ENCODE results near the gene GHRL. TPM values are rescaled to one million over a fixed set of nuclear protein-coding genes. Genes with fewer than 3 reads are reported as not detected.
"Not testable (repeated sequence)": the region's sequence is repeated elsewhere in the genome, so short reads cannot be mapped to it uniquely, and the experiment has no call there.

Gene GHRL
- polyA plus RNA-seq, 4 donors: 2.7 to 3.9 (median 3.3) TPM

GRCh38 chr3:10278501-10278900, 14.2 kb downstream of the GHRL start:
- DNase-seq (ENCODE audit: low read depth in 4 of 4, low spot score in 2 of 4): no peak

GRCh38 chr3:10277115-10277625, 15.6 kb downstream of the GHRL start:
- DNase-seq (ENCODE audit: low read depth in 4 of 4, low spot score in 2 of 4): no peak

- no peak for DNase-seq (ENCODE audit: low read depth in 4 of 4, low spot score in 2 of 4)
Observed at GRCh38 chr3:10274601-10275000, 18.1 kb downstream of the GHRL start.

GRCh38 chr3:10273702-10274305, 18.9 kb downstream of the GHRL start:
- DNase-seq (ENCODE audit: low read depth in 4 of 4, low spot score in 2 of 4): no peak

- DNase-seq (ENCODE audit: low read depth in 4 of 4, low spot score in 2 of 4): no peak
Observed at GRCh38 chr3:10272977-10273376, 19.8 kb downstream of the GHRL start.

GRCh38 chr3:10272476-10272875, 20.3 kb downstream of the GHRL start:
- DNase-seq (ENCODE audit: low read depth in 4 of 4, low spot score in 2 of 4): not testable (repeated sequence)

- no peak for DNase-seq (ENCODE audit: low read depth in 4 of 4, low spot score in 2 of 4)
Observed at GRCh38 chr3:10269443-10269842, 23.3 kb downstream of the GHRL start.

GRCh38 chr3:10268930-10269329, 23.8 kb downstream of the GHRL start:
- no peak for DNase-seq (ENCODE audit: low read depth in 4 of 4, low spot score in 2 of 4)

- no peak for DNase-seq (ENCODE audit: low read depth in 4 of 4, low spot score in 2 of 4)
Observed at GRCh38 chr3:10268116-10268515, 24.6 kb downstream of the GHRL start.

GRCh38 chr3:10266936-10267335, 25.8 kb downstream of the GHRL start:
- DNase-seq (ENCODE audit: low read depth in 4 of 4, low spot score in 2 of 4): not testable (repeated sequence)

GRCh38 chr3:10265833-10266232, 26.9 kb downstream of the GHRL start:
- no peak for DNase-seq (ENCODE audit: low read depth in 4 of 4, low spot score in 2 of 4)

- DNase-seq (ENCODE audit: low read depth in 4 of 4, low spot score in 2 of 4): no peak
Observed at GRCh38 chr3:10263646-10264363, 28.9 kb downstream of the GHRL start.

- DNase-seq (ENCODE audit: low read depth in 4 of 4, low spot score in 2 of 4): no peak
Observed at GRCh38 chr3:10262027-10262426, 30.7 kb downstream of the GHRL start.

GRCh38 chr3:10260211-10260701, 32.5 kb downstream of the GHRL start:
- DNase-seq (ENCODE audit: low read depth in 4 of 4, low spot score in 2 of 4): no peak

- no peak for DNase-seq (ENCODE audit: low read depth in 4 of 4, low spot score in 2 of 4)
Observed at GRCh38 chr3:10259798-10260197, 32.9 kb downstream of the GHRL start.

- no peak for DNase-seq (ENCODE audit: low read depth in 4 of 4, low spot score in 2 of 4)
Observed at GRCh38 chr3:10259036-10259435, 33.7 kb downstream of the GHRL start.

GRCh38 chr3:10255835-10256234, 36.9 kb downstream of the GHRL start:
- DNase-seq (ENCODE audit: low read depth in 4 of 4, low spot score in 2 of 4): no peak

GRCh38 chr3:10253731-10254130, 39.0 kb downstream of the GHRL start:
- no peak for DNase-seq (ENCODE audit: low read depth in 4 of 4, low spot score in 2 of 4)

- no peak for DNase-seq (ENCODE audit: low read depth in 4 of 4, low spot score in 2 of 4)
Observed at GRCh38 chr3:10251006-10251405, 41.7 kb downstream of the GHRL start.

- no peak for DNase-seq (ENCODE audit: low read depth in 4 of 4, low spot score in 2 of 4)
Observed at GRCh38 chr3:10249833-10250232, 42.9 kb downstream of the GHRL start.

- no peak for DNase-seq (ENCODE audit: low read depth in 4 of 4, low spot score in 2 of 4)
Observed at GRCh38 chr3:10248984-10249748, 43.6 kb downstream of the GHRL start.

Data from left renal cortex interstitium (tissue), 4 donors.